ENCODE measurements around the gene CLNS1A.

GRCh38 chr11:77658213-77659013 is 20.8 kb upstream of the CLNS1A start:
- TF ChIP-seq, protein P1, sequence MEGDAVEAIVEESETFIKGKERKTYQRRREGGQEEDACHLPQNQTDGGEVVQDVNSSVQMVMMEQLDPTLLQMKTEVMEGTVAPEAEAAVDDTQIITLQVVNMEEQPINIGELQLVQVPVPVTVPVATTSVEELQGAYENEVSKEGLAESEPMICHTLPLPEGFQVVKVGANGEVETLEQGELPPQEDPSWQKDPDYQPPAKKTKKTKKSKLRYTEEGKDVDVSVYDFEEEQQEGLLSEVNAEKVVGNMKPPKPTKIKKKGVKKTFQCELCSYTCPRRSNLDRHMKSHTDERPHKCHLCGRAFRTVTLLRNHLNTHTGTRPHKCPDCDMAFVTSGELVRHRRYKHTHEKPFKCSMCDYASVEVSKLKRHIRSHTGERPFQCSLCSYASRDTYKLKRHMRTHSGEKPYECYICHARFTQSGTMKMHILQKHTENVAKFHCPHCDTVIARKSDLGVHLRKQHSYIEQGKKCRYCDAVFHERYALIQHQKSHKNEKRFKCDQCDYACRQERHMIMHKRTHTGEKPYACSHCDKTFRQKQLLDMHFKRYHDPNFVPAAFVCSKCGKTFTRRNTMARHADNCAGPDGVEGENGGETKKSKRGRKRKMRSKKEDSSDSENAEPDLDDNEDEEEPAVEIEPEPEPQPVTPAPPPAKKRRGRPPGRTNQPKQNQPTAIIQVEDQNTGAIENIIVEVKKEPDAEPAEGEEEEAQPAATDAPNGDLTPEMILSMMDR (IDR thresholded peaks at IDR 0.05), result no peak
- TF ChIP-seq POLR2A (IDR thresholded peaks at IDR 0.05) (no peak), POLR2AphosphoS5 (IDR thresholded peaks at IDR 0.05) (no peak)
